IMR-90 (cell line): ENCODE results near the gene MCTP1. TPM values are rescaled to one million over a fixed set of nuclear protein-coding genes. Genes with fewer than 3 reads are reported as not detected.

ENCODE experiments used
- ATAC-seq: fragments of 200-7000 bp; cut with Tn5 transposase; 2 replicates; pipeline ENCODE4 v1.9.1; 2020; ENCODE audit warnings: low read depth, mild to moderate bottlenecking, moderate library complexity
- BruUV-seq: library from RNA; stranded (reverse); fragments of 400-500 nt; replicated peaks from 2 replicates; lab custom pipeline; 2021; lab: Mats Ljungman, UMichigan
- CTCF ChIA-PET: fragments of 300-600 bp; formaldehyde crosslinking; extraction: SDS; loops from one replicate; lab custom pipeline; 2021; ENCODE audit warnings: antibody characterized with exemption; lab: Yijun Ruan, JAX
- POLR2A ChIA-PET: fragments of 300-600 bp; sonication (Branson Sonifier 250); formaldehyde crosslinking; loops from one replicate; lab custom pipeline; 2022; ENCODE audit warnings: antibody characterized with exemption; ENCODE audit not compliant: unreplicated experiment; lab: Charles Lee
- DNase-seq: peaks from one replicate; pipeline ENCODE4 v3.0.0; 2013
- H2AFZ ChIP-seq: replicated peaks from 2 replicates; pipeline ENCODE3; 2013; ENCODE audit warnings: low read length, mild to moderate bottlenecking; ENCODE audit not compliant: poor library complexity
- H2AK5ac ChIP-seq: 2 replicates; pipeline ENCODE4 v1.6.1; 2013; ENCODE audit warnings: low read depth, low read length, inconsistent platforms
- H2AK9ac ChIP-seq: replicated peaks from 2 replicates; pipeline ENCODE3; 2013; ENCODE audit warnings: mild to moderate bottlenecking, low read depth, low read length, moderate library complexity; ENCODE audit not compliant: poor library complexity
- H2BK120ac ChIP-seq: 2 replicates; pipeline ENCODE4 v1.6.1; 2013; ENCODE audit warnings: low read depth, low read length, inconsistent platforms
- H2BK15ac ChIP-seq: 3 replicates; pipeline ENCODE4 v1.6.1; 2013; ENCODE audit warnings: low read depth, low read length, inconsistent platforms
- H2BK20ac ChIP-seq: 2 replicates; pipeline ENCODE4 v1.6.1; 2013; ENCODE audit warnings: low read depth, mild to moderate bottlenecking, inconsistent platforms, low read length, moderate library complexity
- H2BK5ac ChIP-seq: 2 replicates; pipeline ENCODE4 v1.6.1; 2013; ENCODE audit warnings: mild to moderate bottlenecking, low read depth, low read length, inconsistent platforms; ENCODE audit not compliant: poor library complexity, severe bottlenecking
- H3K14ac ChIP-seq: replicated peaks from 2 replicates; pipeline ENCODE4 v1.6.1; 2013; ENCODE audit warnings: low read depth, low read length, inconsistent platforms
- H3K18ac ChIP-seq: 2 replicates; pipeline ENCODE4 v1.6.1; 2013; ENCODE audit warnings: low read depth, low read length, control low read depth
- H3K23ac ChIP-seq: 2 replicates; pipeline ENCODE4 v1.6.1; 2013; ENCODE audit warnings: low read depth, low read length, inconsistent platforms
- H3K27ac ChIP-seq: 2 replicates; pipeline ENCODE4 v1.5.1; 2013; ENCODE audit warnings: mild to moderate bottlenecking, control low read depth, low read length; ENCODE audit not compliant: insufficient read depth
- H3K27me3 ChIP-seq: 2 replicates; pipeline ENCODE4 v1.6.1; 2013; ENCODE audit warnings: low read length; ENCODE audit not compliant: control insufficient read depth, insufficient read depth
- H3K36me3 ChIP-seq: 2 replicates; pipeline ENCODE4 v1.6.1; 2013; ENCODE audit warnings: low read length, mixed read lengths; ENCODE audit not compliant: control insufficient read depth, insufficient read depth
- H3K4ac ChIP-seq: 2 replicates; pipeline ENCODE4 v1.6.1; 2013; ENCODE audit warnings: low read depth, low read length, inconsistent platforms
- H3K4me1 ChIP-seq: 2 replicates; pipeline ENCODE4 v1.6.1; 2013; ENCODE audit warnings: low read length, mixed read lengths; ENCODE audit not compliant: control insufficient read depth, insufficient read depth
- H3K4me2 ChIP-seq: 2 replicates; pipeline ENCODE4 v1.6.1; 2013; ENCODE audit warnings: low read depth, mild to moderate bottlenecking, control low read depth, low read length, moderate library complexity
- H3K4me3 ChIP-seq: 2 replicates; pipeline ENCODE4 v1.5.1; 2013; ENCODE audit warnings: low read depth, mild to moderate bottlenecking, control low read depth, low read length, moderate library complexity; ENCODE audit not compliant: insufficient read depth
- H3K56ac ChIP-seq: 2 replicates; pipeline ENCODE4 v1.6.1; 2013; ENCODE audit warnings: low read length, inconsistent platforms; ENCODE audit not compliant: insufficient read depth; ENCODE audit errors: extremely low read depth
- H3K79me1 ChIP-seq, 2 experiments: 2 replicates each; pipeline ENCODE4 v1.6.1; 2013; ENCODE audit warnings: low read length in 2 of 2, inconsistent platforms in 1 of 2, low read depth in 1 of 2
- H3K9ac ChIP-seq: 2 replicates; pipeline ENCODE4 v1.6.1; 2013; ENCODE audit warnings: low read depth, low read length, control low read depth
- H3K9me1 ChIP-seq: 2 replicates; pipeline ENCODE4 v1.6.1; 2013; ENCODE audit warnings: low read length, inconsistent platforms; ENCODE audit not compliant: insufficient read depth
- H3K9me3 ChIP-seq: 2 replicates; pipeline ENCODE4 v1.6.1; 2013; ENCODE audit warnings: low read length; ENCODE audit not compliant: control insufficient read depth, insufficient read depth
- H4K20me1 ChIP-seq: 2 replicates; pipeline ENCODE4 v1.6.1; 2013; ENCODE audit warnings: low read length, inconsistent platforms; ENCODE audit not compliant: insufficient read depth
- H4K5ac ChIP-seq: 2 replicates; pipeline ENCODE4 v1.6.1; 2013; ENCODE audit warnings: mild to moderate bottlenecking, low read depth, low read length, control low read depth
- H4K8ac ChIP-seq, 2 experiments: 2 replicates each; pipeline ENCODE4 v1.6.1; 2013; ENCODE audit warnings: low read depth in 2 of 2, low read length in 2 of 2, control low read depth in 1 of 2, inconsistent platforms in 1 of 2
- H4K91ac ChIP-seq: 2 replicates; pipeline ENCODE4 v1.6.1; 2013; ENCODE audit warnings: low read depth, low read length, inconsistent platforms; ENCODE audit not compliant: insufficient read depth
- BHLHE40 ChIP-seq: fragments of 150-350 bp; IDR thresholded peaks from 2 replicates; pipeline ENCODE4 v1.6.1; 2016; ENCODE audit warnings: mild to moderate bottlenecking, low read depth, low read length
- CEBPB ChIP-seq: IDR thresholded peaks from 2 replicates; pipeline ENCODE4 v1.6.1; 2012; ENCODE audit warnings: low read depth, low read length, improper control_type of control experiment
- CHD1 ChIP-seq: IDR thresholded peaks from 2 replicates; pipeline ENCODE4 v1.6.1; 2012; ENCODE audit warnings: low read depth, low read length, improper control_type of control experiment
- FOS ChIP-seq: fragments of 150-350 bp; IDR thresholded peaks from 2 replicates; pipeline ENCODE4 v1.6.1; 2016; ENCODE audit warnings: low read depth, low read length
- MAFK ChIP-seq: IDR thresholded peaks from 2 replicates; pipeline ENCODE4 v1.6.1; 2012; ENCODE audit warnings: low read depth, low read length, improper control_type of control experiment
- MAZ ChIP-seq: IDR thresholded peaks from 2 replicates; pipeline ENCODE4 v1.6.1; 2012; ENCODE audit warnings: low read depth, mild to moderate bottlenecking, low read length, improper control_type of control experiment, moderate library complexity, borderline replicate concordance
- MXI1 ChIP-seq: IDR thresholded peaks from 2 replicates; pipeline ENCODE4 v1.6.1; 2012; ENCODE audit warnings: low read depth, mild to moderate bottlenecking, low read length, moderate library complexity, borderline replicate concordance
- NFE2L2 ChIP-seq: fragments of 150-350 bp; IDR thresholded peaks from 2 replicates; pipeline ENCODE4 v1.6.1; 2016; ENCODE audit warnings: low read depth, mild to moderate bottlenecking, low read length
- POLR2A ChIP-seq: IDR thresholded peaks from 2 replicates; pipeline ENCODE4 v1.6.1; 2012; ENCODE audit warnings: mild to moderate bottlenecking, low read depth, low read length
- RAD21 ChIP-seq: IDR thresholded peaks from 2 replicates; pipeline ENCODE4 v1.6.1; 2012; ENCODE audit warnings: low read length, improper control_type of control experiment
- RFX5 ChIP-seq: IDR thresholded peaks from 2 replicates; pipeline ENCODE4 v1.8.0; 2012; ENCODE audit warnings: low read depth, mild to moderate bottlenecking, low read length, moderate library complexity
- SMC3 ChIP-seq: fragments of 150-350 bp; IDR thresholded peaks from 2 replicates; pipeline ENCODE4 v1.6.1; 2016; ENCODE audit warnings: low read depth, mild to moderate bottlenecking, antibody characterized with exemption, low read length, moderate library complexity
- WGBS, 2 experiments: methylation state at CpG; one replicate each; pipeline versions ENCODE4 v1.1.5 to v1.1.7; 2013; ENCODE audit warnings: missing lambda C conversion rate in 2 of 2; ENCODE audit not compliant: insufficient read length in 1 of 2; ENCODE audit errors: extremely low coverage in 2 of 2; 5-methylcytosine and 5-hydroxymethylcytosine counted together
- dilution Hi-C: fragments of 300-500 bp; cut with HindIII; formaldehyde crosslinking; loops from one replicate; pipeline ENCODE4 v1.14.3; 2018; ENCODE audit warnings: low sequenced_read_pairs; ENCODE audit not compliant: unreplicated experiment
- in situ Hi-C: fragments of 300-500 bp; cut with MboI; formaldehyde crosslinking; loops from 3 replicates; pipeline ENCODE4 v1.14.3; 2019; ENCODE audit warnings: low sequenced_read_pairs, inconsistent platforms, mixed read lengths
- intact Hi-C: fragments of 100-400 bp; cut with micrococcal nuclease; formaldehyde crosslinking; loops from 2 replicates; pipeline ENCODE4 v1.10.0; 2022
- polyA plus RNA-seq, 3 experiments: library from polyadenylated mRNA; depleted of rRNA; stranded (reverse); fragments of >200 nt; gene quantifications; 2 replicates each; pipeline ENCODE4 v1.2.3, GENCODE V29; 2012; ENCODE audit warnings: low replicate concordance in 1 of 3
- total RNA-seq: library from RNA; depleted of rRNA; stranded (reverse); fragments of >200 nt; gene quantifications from 2 replicates; pipeline ENCODE4 v1.2.3, GENCODE V29; 2012
- TF ChIP-seq, protein P1 (sequence below): conservative IDR thresholded peaks from 2 replicates; pipeline ENCODE4 v1.5.1; 2012; ENCODE audit warnings: mild to moderate bottlenecking, low read depth, low read length, improper control_type of control experiment
- TF ChIP-seq, protein P2 (sequence below): fragments of 150-350 bp; IDR thresholded peaks from 2 replicates; pipeline ENCODE4 v1.6.1; 2017; ENCODE audit warnings: mild to moderate bottlenecking, antibody characterized with exemption, low read length, low read depth

The MCTP1 gene
- total and polyA plus RNA-seq, 2 of the 4 experiments (the other 2 are of a cell fraction), result 0.21 TPM; not detected in 1

DNA sequence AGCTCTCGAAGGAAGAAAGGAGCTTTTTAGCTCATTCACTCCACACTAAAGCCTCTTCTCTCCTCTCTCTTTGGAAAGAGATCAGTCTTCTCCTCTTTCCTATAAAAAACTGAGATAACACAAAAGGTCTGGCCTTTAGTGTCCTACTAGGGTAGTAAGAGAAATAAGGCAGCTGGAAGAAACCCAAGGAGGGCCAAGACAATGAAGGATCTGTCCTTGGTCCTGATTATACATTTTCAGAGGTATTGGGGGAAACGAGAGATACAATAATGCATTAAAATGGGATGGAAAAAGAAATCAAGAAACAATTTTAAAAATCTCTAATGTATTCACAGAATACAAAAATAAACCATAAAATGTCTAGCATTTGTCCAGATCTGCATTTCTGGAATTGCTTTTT lies 482.4 kb downstream of the MCTP1 start:
- no peak overlapping the region for H3K4ac ChIP-seq
- H3K23ac ChIP-seq, result no peak overlapping the region
- dilution Hi-C loops (no loop called here), in situ Hi-C loops (no loop called here), intact Hi-C loops (no loop called here)
- H3K36me3 ChIP-seq, result no peaks in the 10 kb centered on the region
- BruUV-seq, result no TSS peak
- H3K27me3 ChIP-seq, result no peaks in the 10 kb centered on the region
- no peak overlapping the region for H2BK120ac ChIP-seq
- no peaks in the 10 kb centered on the region for H3K9me1 ChIP-seq
- no peaks in the 10 kb centered on the region for H3K9me3 ChIP-seq
- no peak overlapping the region for H3K27ac ChIP-seq
- ChIA-PET POLR2A (no interaction called here), CTCF (no interaction called here)
- no peaks in the 10 kb centered on the region for H3K4me1 ChIP-seq
- H4K20me1 ChIP-seq, result no peaks in the 10 kb centered on the region
- no peak overlapping the region for H2AK9ac ChIP-seq
- DNase-seq (peak; percentile 3), ATAC-seq (no peak)
- H2BK5ac ChIP-seq, result no peak overlapping the region
- H3K4me3 ChIP-seq, result no peak overlapping the region
- H3K56ac ChIP-seq, result no peak overlapping the region
- no peak overlapping the region for H2BK15ac ChIP-seq
- H3K9ac ChIP-seq, result no peak overlapping the region
- no peak overlapping the region for H3K18ac ChIP-seq
- no CpG with 5 or more reads among the region's 2 CpGs for WGBS, 2 experiments
- H2AFZ ChIP-seq, result no peak overlapping the region
- H3K14ac ChIP-seq, result no peak overlapping the region
- H4K5ac ChIP-seq, result no peak overlapping the region
- no peak overlapping the region for H2AK5ac ChIP-seq
- no peak overlapping the region for H2BK20ac ChIP-seq
- H4K8ac ChIP-seq, result no peak overlapping the region
- no peaks in the 10 kb centered on the region for H3K79me1 ChIP-seq
- no peak overlapping the region for H3K4me2 ChIP-seq
- no peak overlapping the region for H4K91ac ChIP-seq
- TF ChIP-seq MAFK, result no peak
- no peak for TF ChIP-seq MXI1
- TF ChIP-seq MAZ, result no peak
- TF ChIP-seq POLR2A, result no peak
- TF ChIP-seq, protein P1, sequence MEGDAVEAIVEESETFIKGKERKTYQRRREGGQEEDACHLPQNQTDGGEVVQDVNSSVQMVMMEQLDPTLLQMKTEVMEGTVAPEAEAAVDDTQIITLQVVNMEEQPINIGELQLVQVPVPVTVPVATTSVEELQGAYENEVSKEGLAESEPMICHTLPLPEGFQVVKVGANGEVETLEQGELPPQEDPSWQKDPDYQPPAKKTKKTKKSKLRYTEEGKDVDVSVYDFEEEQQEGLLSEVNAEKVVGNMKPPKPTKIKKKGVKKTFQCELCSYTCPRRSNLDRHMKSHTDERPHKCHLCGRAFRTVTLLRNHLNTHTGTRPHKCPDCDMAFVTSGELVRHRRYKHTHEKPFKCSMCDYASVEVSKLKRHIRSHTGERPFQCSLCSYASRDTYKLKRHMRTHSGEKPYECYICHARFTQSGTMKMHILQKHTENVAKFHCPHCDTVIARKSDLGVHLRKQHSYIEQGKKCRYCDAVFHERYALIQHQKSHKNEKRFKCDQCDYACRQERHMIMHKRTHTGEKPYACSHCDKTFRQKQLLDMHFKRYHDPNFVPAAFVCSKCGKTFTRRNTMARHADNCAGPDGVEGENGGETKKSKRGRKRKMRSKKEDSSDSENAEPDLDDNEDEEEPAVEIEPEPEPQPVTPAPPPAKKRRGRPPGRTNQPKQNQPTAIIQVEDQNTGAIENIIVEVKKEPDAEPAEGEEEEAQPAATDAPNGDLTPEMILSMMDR, result no peak
- no peak for TF ChIP-seq RAD21
- no peak for TF ChIP-seq SMC3
- TF ChIP-seq, protein P2, sequence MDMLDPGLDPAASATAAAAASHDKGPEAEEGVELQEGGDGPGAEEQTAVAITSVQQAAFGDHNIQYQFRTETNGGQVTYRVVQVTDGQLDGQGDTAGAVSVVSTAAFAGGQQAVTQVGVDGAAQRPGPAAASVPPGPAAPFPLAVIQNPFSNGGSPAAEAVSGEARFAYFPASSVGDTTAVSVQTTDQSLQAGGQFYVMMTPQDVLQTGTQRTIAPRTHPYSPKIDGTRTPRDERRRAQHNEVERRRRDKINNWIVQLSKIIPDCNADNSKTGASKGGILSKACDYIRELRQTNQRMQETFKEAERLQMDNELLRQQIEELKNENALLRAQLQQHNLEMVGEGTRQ, result no peak
- no peak for TF ChIP-seq RFX5
- TF ChIP-seq FOS, result no peak
- TF ChIP-seq NFE2L2, result no peak
- TF ChIP-seq CEBPB, result no peak
- TF ChIP-seq BHLHE40, result no peak
- TF ChIP-seq CHD1, result no peak
